H1 (cell line): ENCODE results near the gene SENP1.

Experiments
- CTCF ChIP-seq, 3 experiments: IDR thresholded peaks; 1 replicate in 2 of 3; 2 replicates in 1 of 3; pipeline versions ENCODE4 v1.5.1 to v1.6.1; 2011; ENCODE audit warnings: low read length in 3 of 3, mild to moderate bottlenecking in 3 of 3, inconsistent platforms in 2 of 3, low read depth in 1 of 3, moderate library complexity in 1 of 3; ENCODE audit not compliant: insufficient read depth in 1 of 3; ENCODE audit errors: control extremely low read depth in 1 of 3
- EP300 ChIP-seq, 2 experiments: IDR thresholded peaks; 1 replicate in 1 of 2; 2 replicates in 1 of 2; pipeline ENCODE4 v1.6.1; 2011 to 2012; ENCODE audit warnings: low read depth in 2 of 2, low read length in 2 of 2, mild to moderate bottlenecking in 2 of 2, borderline replicate concordance in 1 of 2, inconsistent platforms in 1 of 2, moderate library complexity in 1 of 2
- JUN ChIP-seq: IDR thresholded peaks from 2 replicates; pipeline ENCODE4 v1.6.1; 2011; ENCODE audit warnings: low read depth, mild to moderate bottlenecking, improper control_type of control experiment, low read length
- RAD21 ChIP-seq, 2 experiments: IDR thresholded peaks in 1 of 2; conservative IDR thresholded peaks in 1 of 2; 2 replicates each; pipeline ENCODE4 v1.6.1; 2011; ENCODE audit warnings: low read depth in 2 of 2, low read length in 2 of 2, improper control_type of control experiment in 1 of 2, inconsistent platforms in 1 of 2, mild to moderate bottlenecking in 1 of 2, moderate library complexity in 1 of 2
- RXRA ChIP-seq: IDR thresholded peaks from 2 replicates; pipeline ENCODE4 v1.6.1; 2011; ENCODE audit warnings: low read depth, mild to moderate bottlenecking, low read length, moderate library complexity; ENCODE audit not compliant: insufficient read depth
- SP1 ChIP-seq: IDR thresholded peaks from 2 replicates; pipeline ENCODE4 v1.6.1; 2011; ENCODE audit warnings: low read depth, low read length

DNA sequence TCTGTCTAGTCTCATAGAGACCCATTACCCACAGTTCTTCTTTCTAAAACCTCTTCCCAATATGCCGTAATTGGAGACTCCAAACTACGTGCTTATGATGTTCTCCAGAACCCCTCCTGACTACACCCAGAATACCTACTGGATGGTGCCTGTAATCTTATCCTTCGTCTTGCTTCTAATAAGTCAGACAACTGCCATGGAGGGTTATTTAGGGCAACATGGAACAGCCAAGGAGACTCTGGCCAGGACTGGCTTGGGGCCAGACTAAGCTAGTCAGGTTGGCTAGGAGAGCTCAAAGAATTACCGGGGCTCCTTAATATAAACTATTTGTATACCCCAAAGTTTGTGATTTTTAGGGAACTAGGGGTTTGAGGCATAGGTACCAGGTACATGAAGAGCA is 20.1 kb upstream of the SENP1 start:
- TF ChIP-seq RXRA (no peak), CTCF (IDR thresholded peaks at IDR 0.05; ENCODE audit: control extremely low read depth in 1 of 3, insufficient read depth in 1 of 3, low read depth in 1 of 3, low read length in 3 of 3) (no peak), SP1 (no peak), RAD21 (IDR thresholded peaks at IDR 0.05 in 1 of 2, conservative IDR thresholded peaks at IDR 0.05 in 1 of 2; ENCODE audit: low read depth in 2 of 2, low read length in 2 of 2) (no peak), JUN (no peak), EP300 (IDR thresholded peaks at IDR 0.05; ENCODE audit: borderline replicate concordance in 1 of 2, low read depth in 2 of 2, low read length in 2 of 2) (no peak)
